Loucy (cell line): Measurements from ENCODE around the gene CTRB1.

Source experiments
- H2AFZ ChIP-seq: fragments of 200-600 bp; sonication (generic); 2 replicates; pipeline ENCODE4 v1.6.0; 2016; ENCODE audit warnings: antibody characterized with exemption, mild to moderate bottlenecking, low read length, moderate library complexity
- H3F3A ChIP-seq: fragments of 200-600 bp; 2 replicates; pipeline ENCODE4 v1.6.0; 2016; ENCODE audit warnings: antibody characterized with exemption, low read depth, mild to moderate bottlenecking
- H3K27me3 ChIP-seq: fragments of 200-600 bp; sonication (generic); 2 replicates; pipeline ENCODE4 v1.6.1; 2014; ENCODE audit warnings: low read length, mild to moderate bottlenecking; ENCODE audit not compliant: insufficient read depth, poor library complexity, severe bottlenecking
- H3K36me3 ChIP-seq: fragments of 200-600 bp; sonication (generic); 2 replicates; pipeline ENCODE4 v1.6.1; 2016; ENCODE audit warnings: low read length; ENCODE audit not compliant: insufficient read depth
- H3K4me1 ChIP-seq: fragments of 200-600 bp; sonication (generic); 2 replicates; pipeline ENCODE4 v1.5.1; 2014; ENCODE audit warnings: low read length, mild to moderate bottlenecking; ENCODE audit not compliant: insufficient read depth, poor library complexity, severe bottlenecking
- H3K4me2 ChIP-seq: fragments of 200-600 bp; sonication (generic); 2 replicates; pipeline ENCODE4 v1.6.0; 2014; ENCODE audit warnings: antibody characterized with exemption, low read length, low read depth, mild to moderate bottlenecking; ENCODE audit not compliant: poor library complexity, severe bottlenecking
- H3K4me3 ChIP-seq: fragments of 200-600 bp; sonication (generic); 2 replicates; pipeline ENCODE4 v1.5.1; 2014; ENCODE audit warnings: low read length, mild to moderate bottlenecking, mixed read lengths; ENCODE audit not compliant: poor library complexity, severe bottlenecking
- H3K79me2 ChIP-seq: fragments of 200-600 bp; sonication (generic); 2 replicates; pipeline ENCODE4 v1.6.1; 2014; ENCODE audit warnings: low read length; ENCODE audit not compliant: insufficient read depth
- H3K9ac ChIP-seq: fragments of 200-600 bp; sonication (generic); 2 replicates; pipeline ENCODE4 v1.6.0; 2014; ENCODE audit warnings: mild to moderate bottlenecking, low read depth, low read length, moderate library complexity; ENCODE audit not compliant: poor library complexity, severe bottlenecking
- H3K9me2 ChIP-seq: fragments of 200-600 bp; sonication (generic); replicated peaks from 2 replicates; pipeline ENCODE4 v1.6.1; 2016; ENCODE audit warnings: low read depth, low read length, mixed read lengths
- H3K9me3 ChIP-seq: fragments of 200-600 bp; sonication (generic); 2 replicates; pipeline ENCODE4 v1.6.1; 2014; ENCODE audit warnings: mild to moderate bottlenecking, antibody characterized with exemption, low read length, low read depth; ENCODE audit not compliant: insufficient read depth
- H4K20me1 ChIP-seq: fragments of 200-600 bp; sonication (generic); 2 replicates; pipeline ENCODE4 v1.6.0; 2014; ENCODE audit warnings: antibody characterized with exemption, low read length, mild to moderate bottlenecking; ENCODE audit not compliant: insufficient read depth, poor library complexity, severe bottlenecking
- CTCF ChIP-seq: fragments of 200-600 bp; sonication (generic); conservative IDR thresholded peaks from 2 replicates; pipeline ENCODE4 v1.5.1; 2014; ENCODE audit warnings: mild to moderate bottlenecking, antibody characterized with exemption, low read length
- EZH2phosphoT487 ChIP-seq: fragments of 200-600 bp; IDR thresholded peaks from 2 replicates; pipeline ENCODE4 v1.6.1; 2018; ENCODE audit warnings: antibody characterized with exemption, mild to moderate bottlenecking, moderate library complexity, borderline replicate concordance

Gene CTRB1

GRCh38 chr16:75264999-75265910 lies 46.5 kb downstream of the CTRB1 start:
- no peaks in the 10 kb centered on the region for H4K20me1 ChIP-seq
- no peaks in the 10 kb centered on the region for H3K79me2 ChIP-seq
- H3K27me3 ChIP-seq = no peaks in the 10 kb centered on the region
- H3K9ac ChIP-seq = no peak overlapping the region
- H3K4me1 ChIP-seq = no peaks in the 10 kb centered on the region
- no peaks in the 10 kb centered on the region for H3K36me3 ChIP-seq
- H3F3A ChIP-seq = no peaks in the 10 kb centered on the region
- no peak overlapping the region for H2AFZ ChIP-seq
- no peak overlapping the region for H3K4me3 ChIP-seq
- H3K4me2 ChIP-seq = no peak overlapping the region
- TF ChIP-seq CTCF (no peak), EZH2phosphoT487 (no peak)
- no peaks in the 10 kb centered on the region for H3K9me2 ChIP-seq
- H3K9me3 ChIP-seq = no peaks in the 10 kb centered on the region

GRCh38 chr16:75265911-75266701 lies 47.3 kb downstream of the CTRB1 start:
- Histone ChIP-seq H3F3A (no peaks in the 10 kb centered on the region), H3K4me3 (no peak overlapping the region), H3K9me3 (no peaks in the 10 kb centered on the region), H3K9ac (no peak overlapping the region), H3K79me2 (no peaks in the 10 kb centered on the region), H3K4me2 (no peak overlapping the region), H2AFZ (no peak overlapping the region), H4K20me1 (no peaks in the 10 kb centered on the region), H3K9me2 (no peaks in the 10 kb centered on the region), H3K36me3 (no peaks in the 10 kb centered on the region), H3K27me3 (no peaks in the 10 kb centered on the region), H3K4me1 (no peaks in the 10 kb centered on the region)
- TF ChIP-seq CTCF (no peak), EZH2phosphoT487 (no peak)

- no peak overlapping the region for H2AFZ ChIP-seq
These were observed 48.2 kb downstream of the CTRB1 start for GRCh38 chr16:75266738-75267630.

More at GRCh38 chr16:75266738-75267630, 48.2 kb downstream of the CTRB1 start:
- TF ChIP-seq EZH2phosphoT487 (no peak), CTCF (no peak)
- Histone ChIP-seq H3F3A (no peaks in the 10 kb centered on the region), H3K4me2 (no peak overlapping the region), H3K36me3 (no peaks in the 10 kb centered on the region), H4K20me1 (no peaks in the 10 kb centered on the region), H3K9me3 (no peaks in the 10 kb centered on the region), H3K9me2 (no peaks in the 10 kb centered on the region), H3K27me3 (no peaks in the 10 kb centered on the region), H3K4me1 (no peaks in the 10 kb centered on the region), H3K4me3 (no peak overlapping the region), H3K9ac (no peak overlapping the region), H3K79me2 (no peaks in the 10 kb centered on the region)
